ENCODE results near the gene STAG1.
"Not testable (repeated sequence)": the region's sequence is repeated elsewhere in the genome, so short reads cannot be mapped to it uniquely, and the experiment has no call there.

GRCh38 chr3:136375800-136376199 is 376.4 kb downstream of the STAG1 start:
- TF ChIP-seq CTCF, POLR2A, EP300 (IDR thresholded peaks at IDR 0.05): not testable (repeated sequence)

Data from tibial nerve (tissue), 4 donors.